Stomach (tissue), 8 donors: ENCODE data around the gene SIGMAR1. TPM values are rescaled to one million over a fixed set of nuclear protein-coding genes. Genes with fewer than 3 reads are reported as not detected.

Source experiments
- polyA plus RNA-seq, 3 donors: library from polyadenylated mRNA; stranded (reverse); fragments of 200-250 nt; gene quantifications; one replicate each; pipeline ENCODE4 v1.2.3, GENCODE V29; 2013
- small RNA-seq, 4 donors: library from RNA; depleted of rRNA; stranded (forward); fragments of <200 nt; gene quantifications; one replicate each; pipeline ENCODE3, GENCODE V24; 2016
- total RNA-seq, 5 donors: library from RNA; depleted of rRNA; stranded (reverse); fragments of >200 nt; gene quantifications; one replicate each; pipeline versions ENCODE4 v1.1.0 to v1.2.3, GENCODE V29; 2014 to 2016
- donor health status: healthy with polysubstance abuse.
- donor health status: Bipolar disorder and iron deficiency.
- donor health status: healthy.

SIGMAR1 gene
- total and polyA plus RNA-seq, 8 donors = 19.9 to 124 (median 44.2) TPM

Small RNAs within 50 kb of the gene (small RNA-seq; reads per million reads assigned to genes)
- 0 reads per million in 4 donors for gene CCL27

Other genes with a start within 250 kb of the SIGMAR1 start
- 10 to 100 TPM in 2 of 5 donors, 1 to 10 TPM in 3; 2.3 to 12.1 (median 8.7) TPM for gene FAM219A, start 179.2 kb downstream of the SIGMAR1 start, total RNA-seq
- gene FAM219A, start 179.2 kb downstream of the SIGMAR1 start, polyA plus RNA-seq = 10 to 100 TPM in 1 of 3 donors, 1 to 10 TPM in 2; 4.1 to 10.1 (median 5.1) TPM
- gene DNAI1, start 179.0 kb downstream of the SIGMAR1 start, total RNA-seq = 1 to 10 TPM in 1 of 5 donors, not detected in 4; 1.0 TPM
- gene DNAI1, start 179.0 kb downstream of the SIGMAR1 start, polyA plus RNA-seq = under 1 TPM in 1 of 3 donors, not detected in 2; 0.31 TPM
- 10 to 100 TPM in 1 of 5 donors, 1 to 10 TPM in 2, not detected in 2; 1.2 to 17.8 (median 5.0) TPM for gene ENHO, start 114.8 kb downstream of the SIGMAR1 start, total RNA-seq
- gene ENHO, start 114.8 kb downstream of the SIGMAR1 start, polyA plus RNA-seq = 10 to 100 TPM in 2 of 3 donors, 1 to 10 TPM in 1; 3.3 to 63.8 (median 29.7) TPM
- 10 to 100 TPM in 1 of 5 donors, 1 to 10 TPM in 3, not detected in 1; 2.4 to 15.8 (median 3.1) TPM for gene CNTFR, start 48.1 kb downstream of the SIGMAR1 start, total RNA-seq
- 1 to 10 TPM; 2.2 to 4.1 (median 2.9) TPM for gene CNTFR, start 48.1 kb downstream of the SIGMAR1 start, polyA plus RNA-seq
- 10 to 100 TPM in 4 of 5 donors, 1 to 10 TPM in 1; 2.9 to 49.5 (median 16.5) TPM for gene RPP25L, start 25.7 kb downstream of the SIGMAR1 start, total RNA-seq
- 10 to 100 TPM; 28.9 to 40.4 (median 37.9) TPM for gene RPP25L, start 25.7 kb downstream of the SIGMAR1 start, polyA plus RNA-seq
- 10 to 100 TPM in 4 of 5 donors, 1 to 10 TPM in 1; 9.3 to 55.4 (median 23.7) TPM for gene DCTN3, start 17.3 kb downstream of the SIGMAR1 start, total RNA-seq
- 100 to 1,000 TPM in 1 of 3 donors, 10 to 100 TPM in 2; 81.0 to 107 (median 97.5) TPM for gene DCTN3, start 17.3 kb downstream of the SIGMAR1 start, polyA plus RNA-seq
- not detected for gene ARID3C, start 8.7 kb downstream of the SIGMAR1 start, total RNA-seq
- gene ARID3C, start 8.7 kb downstream of the SIGMAR1 start, polyA plus RNA-seq = not detected
- 100 to 1,000 TPM in 2 of 5 donors, 10 to 100 TPM in 3; 28.8 to 148 (median 87.8) TPM for gene GALT, start 8.9 kb upstream of the SIGMAR1 start, total RNA-seq
- gene GALT, start 8.9 kb upstream of the SIGMAR1 start, polyA plus RNA-seq = 10 to 100 TPM; 17.4 to 33.1 (median 20.5) TPM
- gene IL11RA, start 14.4 kb upstream of the SIGMAR1 start, total RNA-seq = 10 to 100 TPM; 19.3 to 57.4 (median 29.0) TPM
- gene IL11RA, start 14.4 kb upstream of the SIGMAR1 start, polyA plus RNA-seq = 10 to 100 TPM in 1 of 3 donors, 1 to 10 TPM in 2; 4.4 to 18.8 (median 5.7) TPM
- 1 to 10 TPM in 1 of 5 donors, not detected in 4; 1.3 TPM for gene CCL27, start 24.9 kb upstream of the SIGMAR1 start, total RNA-seq
- under 1 TPM in 1 of 3 donors, not detected in 2; 0.58 TPM for gene CCL27, start 24.9 kb upstream of the SIGMAR1 start, polyA plus RNA-seq
- gene CCL19, start 53.5 kb upstream of the SIGMAR1 start, total RNA-seq = 1 to 10 TPM in 2 of 5 donors, not detected in 3; 4.4 to 8.1 TPM
- 10 to 100 TPM in 1 of 3 donors, 1 to 10 TPM in 2; 4.3 to 24.1 (median 7.8) TPM for gene CCL19, start 53.5 kb upstream of the SIGMAR1 start, polyA plus RNA-seq
- gene CCL21, start 72.3 kb upstream of the SIGMAR1 start, total RNA-seq = 10 to 100 TPM in 3 of 5 donors, 1 to 10 TPM in 1, not detected in 1; 1.7 to 51.3 (median 29.7) TPM
- 10 to 100 TPM; 10.8 to 29.9 (median 23.4) TPM for gene CCL21, start 72.3 kb upstream of the SIGMAR1 start, polyA plus RNA-seq